ENCODE measurements around the gene FXYD1. TPM values are rescaled to one million over a fixed set of nuclear protein-coding genes. Genes with fewer than 3 reads are reported as not detected.

Gene FXYD1
- total RNA-seq, 4 donors from 2014 or later, result 44.4 to 92.6 (median 70.7) TPM

- 3% methylated on average over 31 of the region's 49 CpGs for WGBS
- no peaks in the 10 kb centered on the region for H3K9me3 ChIP-seq
- H3K27ac ChIP-seq (replicated peaks in 1 of 4), result peak within 1 kb of the TSS; percentile 67 to 78 (median 74)
- H3K27me3 ChIP-seq, result peaks cover 0 to 71% (median 19%) of the 10 kb centered on the region in 4 donors
- intact Hi-C loops (cut with DNase I), result no loop called here
- peak; percentile 2 for TF ChIP-seq POLR2A (IDR thresholded peaks at IDR 0.05; ENCODE audit: low read depth)
- TF ChIP-seq POLR2AphosphoS5 (IDR thresholded peaks at IDR 0.05), result peak in 1 of 2 donors; percentile 64
- TF ChIP-seq CTCF (IDR thresholded peaks at IDR 0.05), result peak in 1 of 3 experiments; percentile 5
- TF ChIP-seq EP300 (IDR thresholded peaks at IDR 0.05), result no peak
- peaks cover under 1 to 31% (median 19%) of the 10 kb centered on the region in 4 donors for H3K36me3 ChIP-seq
- peak within 1 kb of the TSS; percentile 57 to 70 (median 63) for H3K4me3 ChIP-seq
- H3K4me1 ChIP-seq, result peaks cover 19 to 35% (median 30%) of the 10 kb centered on the region in 4 donors
- no peak for DNase-seq (ENCODE audit: extremely low spot score)
Observed at GRCh38 chr19:35154525-35155406, 16.1 kb downstream of the FXYD1 start, which contains the start of gene FXYD5. Gene FXYD5 (plus strand): TSS chr19:35154735. CDS start chr19:35155551, 816 bp downstream.

- Histone ChIP-seq H3K27me3 (peaks cover 0 to 72% (median 19%) of the 10 kb centered on the region in 4 donors), H3K4me1 (peaks cover 19 to 35% (median 30%) of the 10 kb centered on the region in 4 donors), H3K36me3 (peaks cover 3 to 38% (median 24%) of the 10 kb centered on the region in 4 donors), H3K27ac (replicated peaks in 1 of 4) (peak overlapping the region; percentile 67 to 78 (median 74)), H3K4me3 (peak overlapping the region; percentile 57 to 70 (median 63)), H3K9me3 (no peaks in the 10 kb centered on the region)
- intact Hi-C loops (cut with DNase I), result no loop called here
- TF ChIP-seq EP300 (IDR thresholded peaks at IDR 0.05) (no peak), POLR2A (IDR thresholded peaks at IDR 0.05; ENCODE audit: low read depth) (no peak), POLR2AphosphoS5 (IDR thresholded peaks at IDR 0.05) (no peak), CTCF (IDR thresholded peaks at IDR 0.05) (no peak)
- DNase-seq (ENCODE audit: extremely low spot score), result no peak
- 11% methylated on average over 10 of the region's 17 CpGs for WGBS
Observed at GRCh38 chr19:35155441-35155840, 16.8 kb downstream of the FXYD1 start.

DNA sequence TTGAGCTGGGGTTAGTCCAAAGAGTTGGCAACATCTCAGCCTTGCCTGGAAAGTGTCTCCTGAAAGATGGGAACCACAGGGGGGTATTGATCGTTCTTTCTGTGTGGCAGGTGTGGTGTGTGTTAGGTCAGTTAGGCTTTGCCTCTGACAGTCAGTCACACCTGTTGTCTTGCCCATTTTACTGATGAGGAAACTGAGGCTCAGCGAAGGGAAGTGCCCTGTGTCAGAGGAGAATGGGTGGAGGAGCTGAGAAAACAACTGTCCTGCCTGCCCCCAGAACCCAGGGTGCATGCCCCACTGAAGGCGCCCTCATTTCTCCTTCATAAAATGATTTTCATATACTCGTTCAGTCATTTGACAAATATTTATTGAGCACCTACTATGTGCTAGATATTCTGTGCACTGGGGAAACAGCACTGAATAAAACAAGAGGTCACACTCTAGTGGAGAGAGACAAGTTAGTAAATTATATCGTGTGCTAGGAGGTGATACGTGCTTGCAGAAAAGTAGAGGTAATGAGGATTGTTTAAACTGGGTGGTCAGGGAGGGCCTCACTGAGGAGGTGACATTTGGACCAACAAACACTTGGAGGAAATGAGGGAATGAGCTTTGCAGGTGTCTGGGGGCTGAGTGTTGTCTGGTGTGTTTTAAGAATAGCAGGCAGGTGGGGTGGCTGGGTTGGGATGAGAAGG, 17.5 kb downstream of the FXYD1 start:
- peaks cover 19 to 35% (median 30%) of the 10 kb centered on the region in 4 donors for H3K4me1 ChIP-seq
- intact Hi-C loops (cut with DNase I), result no loop called here
- no peaks in the 10 kb centered on the region for H3K9me3 ChIP-seq
- no peak for DNase-seq (ENCODE audit: extremely low spot score)
- H3K27me3 ChIP-seq, result peaks cover 0 to 65% (median 18%) of the 10 kb centered on the region in 4 donors
- 85% methylated on average over 6 of the region's 6 CpGs for WGBS
- H3K27ac ChIP-seq (replicated peaks in 1 of 4), result peak overlapping the region in 1 of 4 donors; percentile 78
- H3K4me3 ChIP-seq, result peak overlapping the region; percentile 57 to 70 (median 63)
- peaks cover 3 to 45% (median 27%) of the 10 kb centered on the region in 4 donors for H3K36me3 ChIP-seq
- no peak for TF ChIP-seq POLR2A (IDR thresholded peaks at IDR 0.05; ENCODE audit: low read depth)
- TF ChIP-seq EP300 (IDR thresholded peaks at IDR 0.05), result no peak
- no peak for TF ChIP-seq CTCF (IDR thresholded peaks at IDR 0.05)
- no peak for TF ChIP-seq POLR2AphosphoS5 (IDR thresholded peaks at IDR 0.05)

- intact Hi-C loops (cut with DNase I), result no loop called here
- 80% methylated on average over 7 of the region's 7 CpGs for WGBS
- H3K4me3 ChIP-seq, result no peak overlapping the region
- peaks cover 3 to 50% (median 31%) of the 10 kb centered on the region in 4 donors for H3K36me3 ChIP-seq
- no peaks in the 10 kb centered on the region for H3K9me3 ChIP-seq
- H3K4me1 ChIP-seq, result peaks cover 19 to 35% (median 30%) of the 10 kb centered on the region in 4 donors
- TF ChIP-seq POLR2A (IDR thresholded peaks at IDR 0.05; ENCODE audit: low read depth) (no peak), EP300 (IDR thresholded peaks at IDR 0.05) (no peak), POLR2AphosphoS5 (IDR thresholded peaks at IDR 0.05) (no peak), CTCF (IDR thresholded peaks at IDR 0.05) (no peak)
- H3K27me3 ChIP-seq, result peaks cover 0 to 60% (median 17%) of the 10 kb centered on the region in 4 donors
- no peak for DNase-seq (ENCODE audit: extremely low spot score)
- H3K27ac ChIP-seq (replicated peaks in 1 of 4), result no peak overlapping the region
Observed at GRCh38 chr19:35156673-35157014, 18.0 kb downstream of the FXYD1 start.

All from esophagus muscularis mucosa (tissue), 4 donors.